RWPE2 (cell line): ENCODE results near the gene NEURL1B.
"Not testable (repeated sequence)": the region's sequence is repeated elsewhere in the genome, so short reads cannot be mapped to it uniquely, and the experiment has no call there.

Source experiments
- ATAC-seq: fragments of 200-7000 bp; cut with Tn5 transposase; 3 replicates; pipeline ENCODE4 v1.9.1; 2021; ENCODE audit warnings: low read depth
- DNase-seq: peaks from one replicate; pipeline ENCODE4 v3.0.0-alpha.2; 2020; ENCODE audit warnings: low spot score
- H3K27ac ChIP-seq: fragments of 450-650 bp; 2 replicates; pipeline ENCODE4 v1.5.1; 2017; ENCODE audit warnings: mild to moderate bottlenecking; ENCODE audit not compliant: poor library complexity, severe bottlenecking
- H3K27me3 ChIP-seq: fragments of 250-450 bp; sonication (Bioruptor Pico); 2 replicates; pipeline ENCODE4 v1.5.1; 2021; ENCODE audit warnings: mild to moderate bottlenecking, moderate library complexity; ENCODE audit not compliant: insufficient read depth, poor library complexity, severe bottlenecking
- H3K36me3 ChIP-seq: fragments of 250-450 bp; sonication (Bioruptor Pico); 2 replicates; pipeline ENCODE4 v1.5.1; 2020; ENCODE audit warnings: low read depth, mild to moderate bottlenecking, moderate library complexity
- H3K4me1 ChIP-seq: fragments of 250-450 bp; sonication (Bioruptor Pico); 2 replicates; pipeline ENCODE4 v1.5.1; 2021; ENCODE audit warnings: mild to moderate bottlenecking, moderate library complexity; ENCODE audit not compliant: insufficient read depth, poor library complexity, severe bottlenecking
- H3K4me3 ChIP-seq: fragments of 250-450 bp; sonication (Bioruptor Pico); 2 replicates; pipeline ENCODE4 v1.5.1; 2021; ENCODE audit warnings: mild to moderate bottlenecking, moderate library complexity; ENCODE audit not compliant: severe bottlenecking
- H3K9me3 ChIP-seq: fragments of 250-450 bp; sonication (Bioruptor Pico); 2 replicates; pipeline ENCODE4 v1.5.1; 2021; ENCODE audit warnings: mild to moderate bottlenecking, moderate library complexity; ENCODE audit not compliant: severe bottlenecking
- TF ChIP-seq, protein P1 (sequence below): fragments of 450-650 bp; IDR thresholded peaks from one replicate; pipeline ENCODE4 v1.5.1; 2017; ENCODE audit warnings: mild to moderate bottlenecking, moderate library complexity; ENCODE audit not compliant: poor library complexity, severe bottlenecking

Gene NEURL1B

DNA sequence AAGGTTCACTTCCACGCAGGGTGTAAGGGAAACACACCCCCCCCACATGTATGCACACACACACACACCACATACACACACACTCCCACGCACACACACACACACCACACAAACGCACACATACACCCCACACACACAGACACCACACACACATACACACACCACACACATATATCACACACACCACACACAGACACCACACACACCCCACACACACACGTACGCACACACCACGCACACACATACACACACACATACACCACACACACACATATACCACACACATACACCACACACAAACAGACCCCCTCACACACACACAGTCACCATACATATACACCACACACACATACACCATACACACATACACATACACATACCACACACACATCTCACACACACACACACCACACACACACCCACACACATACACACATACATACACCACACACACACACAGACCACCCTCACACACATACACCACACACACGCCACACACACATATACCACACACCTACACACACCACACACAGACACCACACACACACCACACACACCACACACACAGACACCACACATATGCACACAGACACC, 44.3 kb upstream of the NEURL1B start:
- Histone ChIP-seq H3K27me3 (no peaks in the 10 kb centered on the region), H3K27ac (no peak overlapping the region), H3K4me1 (no peaks in the 10 kb centered on the region), H3K36me3 (no peaks in the 10 kb centered on the region), H3K4me3 (no peak overlapping the region), H3K9me3 (no peaks in the 10 kb centered on the region)
- TF ChIP-seq, protein P1, sequence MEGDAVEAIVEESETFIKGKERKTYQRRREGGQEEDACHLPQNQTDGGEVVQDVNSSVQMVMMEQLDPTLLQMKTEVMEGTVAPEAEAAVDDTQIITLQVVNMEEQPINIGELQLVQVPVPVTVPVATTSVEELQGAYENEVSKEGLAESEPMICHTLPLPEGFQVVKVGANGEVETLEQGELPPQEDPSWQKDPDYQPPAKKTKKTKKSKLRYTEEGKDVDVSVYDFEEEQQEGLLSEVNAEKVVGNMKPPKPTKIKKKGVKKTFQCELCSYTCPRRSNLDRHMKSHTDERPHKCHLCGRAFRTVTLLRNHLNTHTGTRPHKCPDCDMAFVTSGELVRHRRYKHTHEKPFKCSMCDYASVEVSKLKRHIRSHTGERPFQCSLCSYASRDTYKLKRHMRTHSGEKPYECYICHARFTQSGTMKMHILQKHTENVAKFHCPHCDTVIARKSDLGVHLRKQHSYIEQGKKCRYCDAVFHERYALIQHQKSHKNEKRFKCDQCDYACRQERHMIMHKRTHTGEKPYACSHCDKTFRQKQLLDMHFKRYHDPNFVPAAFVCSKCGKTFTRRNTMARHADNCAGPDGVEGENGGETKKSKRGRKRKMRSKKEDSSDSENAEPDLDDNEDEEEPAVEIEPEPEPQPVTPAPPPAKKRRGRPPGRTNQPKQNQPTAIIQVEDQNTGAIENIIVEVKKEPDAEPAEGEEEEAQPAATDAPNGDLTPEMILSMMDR: no peak
- DNase-seq (peak; percentile 37), ATAC-seq (no peak)

DNA sequence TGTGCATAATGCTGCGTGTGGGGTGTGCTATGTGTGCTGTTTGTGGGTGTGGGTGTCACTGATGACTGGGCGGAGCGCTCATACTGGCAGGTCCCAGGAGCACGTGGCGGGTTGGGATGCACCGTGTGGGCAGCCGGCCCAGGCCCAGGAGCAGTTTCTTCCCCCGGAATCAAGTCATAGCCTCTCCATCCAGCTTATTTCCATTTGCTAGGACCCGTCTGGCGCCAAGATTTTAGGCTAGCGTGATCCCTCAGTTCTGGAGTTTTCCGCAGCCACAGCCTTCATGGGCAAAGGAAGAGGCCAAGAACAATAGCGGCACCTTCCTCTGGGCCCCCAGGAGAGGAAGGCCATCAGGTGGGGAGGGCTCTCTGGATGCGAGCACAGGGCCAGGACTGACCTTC, 43.3 kb upstream of the NEURL1B start:
- Histone ChIP-seq H3K4me1 (no peaks in the 10 kb centered on the region), H3K4me3 (no peak overlapping the region), H3K9me3 (no peaks in the 10 kb centered on the region), H3K27me3 (no peaks in the 10 kb centered on the region), H3K27ac (no peak overlapping the region), H3K36me3 (no peaks in the 10 kb centered on the region)
- no peak for ATAC-seq
- DNase-seq: no peak
- TF ChIP-seq, protein P1: no peak

DNA sequence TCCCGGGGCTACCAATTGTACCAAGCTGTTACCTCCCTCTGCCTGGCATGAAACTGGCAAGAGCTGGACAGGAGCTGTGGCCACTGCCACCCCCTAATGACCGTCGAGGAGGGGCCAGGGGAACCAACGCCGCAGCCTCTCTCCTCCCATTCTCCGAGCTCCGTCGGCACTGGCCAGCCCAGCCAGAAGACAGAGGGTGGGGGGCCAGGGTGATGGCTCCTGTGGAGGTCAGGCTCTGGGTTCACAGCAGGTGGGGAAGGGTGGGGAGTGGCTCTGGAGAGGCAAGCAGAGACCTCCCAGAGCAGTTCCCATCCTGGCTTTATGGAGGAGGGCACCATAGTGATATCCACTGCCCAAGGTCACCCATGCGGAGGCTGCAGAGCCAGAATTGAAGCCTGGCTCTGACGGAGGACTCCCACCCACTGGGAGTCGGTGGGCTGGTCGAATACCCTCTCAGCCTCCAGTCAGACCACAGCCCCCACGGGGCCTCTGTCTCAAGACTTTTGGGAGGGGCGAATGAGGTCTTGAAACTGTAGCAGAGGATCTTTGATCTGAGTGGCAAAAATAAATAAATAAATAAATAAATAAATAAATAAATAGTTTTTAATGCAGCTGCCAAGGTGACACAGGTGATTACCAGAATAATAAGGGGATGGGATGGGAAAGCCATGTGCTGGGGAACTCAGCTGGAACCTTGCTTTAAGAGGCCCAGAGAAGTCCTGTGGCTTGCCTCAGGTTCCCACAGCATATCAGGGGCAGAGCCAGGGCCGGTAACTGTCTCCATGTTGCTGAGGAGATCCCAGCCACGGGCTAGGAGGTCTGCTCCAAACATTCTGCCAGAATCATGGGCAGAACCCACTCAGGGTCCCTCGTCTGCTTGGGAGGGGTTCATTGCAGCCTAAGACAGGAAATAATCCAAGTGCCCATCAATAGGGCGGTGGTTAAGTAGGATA, 42.5 kb upstream of the NEURL1B start:
- ATAC-seq: no peak
- Histone ChIP-seq H3K9me3 (no peaks in the 10 kb centered on the region), H3K36me3 (no peaks in the 10 kb centered on the region), H3K27me3 (no peaks in the 10 kb centered on the region), H3K4me1 (no peaks in the 10 kb centered on the region), H3K27ac (no peak overlapping the region), H3K4me3 (no peak overlapping the region)
- no peak for DNase-seq
- TF ChIP-seq, protein P1: no peak

DNA sequence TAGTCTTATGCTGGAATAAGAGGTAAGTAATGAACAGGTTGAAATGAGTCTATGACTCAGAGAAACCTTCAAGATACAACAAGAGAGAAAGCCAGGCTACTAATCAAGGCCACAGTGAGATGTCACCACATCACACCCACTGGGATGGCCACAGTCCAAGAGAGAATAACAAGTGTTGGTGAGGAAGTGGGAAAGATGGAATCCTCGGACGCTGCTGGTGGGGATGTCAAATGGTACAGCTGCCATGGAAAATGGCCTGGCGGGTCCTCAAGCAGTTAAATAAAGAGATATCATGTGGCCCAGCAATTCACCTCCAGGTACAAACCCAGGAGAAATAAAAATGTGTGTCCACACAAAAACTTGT, 41.9 kb upstream of the NEURL1B start:
- Histone ChIP-seq H3K4me1 (no peaks in the 10 kb centered on the region), H3K4me3 (no peak overlapping the region), H3K9me3 (no peaks in the 10 kb centered on the region), H3K27me3 (no peaks in the 10 kb centered on the region), H3K27ac (no peak overlapping the region), H3K36me3 (no peaks in the 10 kb centered on the region)
- TF ChIP-seq, protein P1: no peak
- DNase-seq: no peak
- no peak for ATAC-seq

DNA sequence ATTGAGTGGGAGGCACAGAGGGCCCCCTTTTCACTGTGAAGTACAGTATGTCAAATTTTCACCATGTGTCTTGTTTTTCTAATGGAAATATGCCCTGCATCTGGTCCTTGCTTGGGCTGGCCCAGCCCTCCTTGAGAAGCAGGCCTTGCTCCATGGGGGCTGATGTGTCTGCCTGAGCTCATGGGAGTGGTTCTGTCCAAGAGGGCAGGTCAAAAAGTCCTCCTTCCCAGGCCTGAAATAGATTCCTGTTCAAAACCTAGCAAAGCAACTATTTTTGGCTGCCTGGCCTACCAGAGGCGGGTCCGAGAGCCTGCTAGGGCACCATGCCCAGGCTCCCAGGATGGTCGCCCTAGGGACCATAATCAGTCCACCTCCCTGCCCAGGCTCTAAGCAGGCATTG, 40.5 kb upstream of the NEURL1B start:
- no peaks in the 10 kb centered on the region for H3K27me3 ChIP-seq
- no peak for DNase-seq
- no peak overlapping the region for H3K4me3 ChIP-seq
- no peaks in the 10 kb centered on the region for H3K9me3 ChIP-seq
- peaks cover 2% of the 10 kb centered on the region for H3K4me1 ChIP-seq
- H3K27ac ChIP-seq: no peak overlapping the region
- no peaks in the 10 kb centered on the region for H3K36me3 ChIP-seq
- no peak for ATAC-seq
- TF ChIP-seq, protein P1: no peak

DNA sequence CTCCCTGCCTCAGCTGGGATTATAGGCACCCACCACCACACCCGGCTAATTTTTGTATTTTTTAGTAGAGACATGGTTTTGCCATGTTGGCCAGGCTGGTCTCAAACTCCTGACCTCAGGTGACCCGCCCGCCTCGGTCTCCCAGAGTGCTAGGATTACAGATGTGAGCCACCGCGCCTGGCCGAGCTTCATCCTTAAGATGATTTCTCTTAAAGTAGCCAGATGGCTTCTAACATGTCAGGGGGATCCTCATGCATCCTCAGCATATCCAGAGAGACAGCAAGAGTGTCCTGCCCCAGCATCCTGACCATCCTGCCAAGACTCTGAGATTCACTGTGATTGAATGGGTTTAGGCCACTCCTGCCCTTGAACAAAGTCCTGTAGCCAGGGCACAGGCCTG, 39.5 kb upstream of the NEURL1B start:
- H3K4me3 ChIP-seq, H3K9me3 ChIP-seq, DNase-seq, H3K36me3 ChIP-seq, ATAC-seq, H3K27ac ChIP-seq, H3K27me3 ChIP-seq, H3K4me1 ChIP-seq: not testable (repeated sequence)
